COLO829 (cell line): ENCODE data around the gene RUVBL1.

Experiments
- DNase-seq: peaks from one replicate; pipeline ENCODE4 v3.0.0; 2012; ENCODE audit warnings: low spot score

RUVBL1 gene

DNA sequence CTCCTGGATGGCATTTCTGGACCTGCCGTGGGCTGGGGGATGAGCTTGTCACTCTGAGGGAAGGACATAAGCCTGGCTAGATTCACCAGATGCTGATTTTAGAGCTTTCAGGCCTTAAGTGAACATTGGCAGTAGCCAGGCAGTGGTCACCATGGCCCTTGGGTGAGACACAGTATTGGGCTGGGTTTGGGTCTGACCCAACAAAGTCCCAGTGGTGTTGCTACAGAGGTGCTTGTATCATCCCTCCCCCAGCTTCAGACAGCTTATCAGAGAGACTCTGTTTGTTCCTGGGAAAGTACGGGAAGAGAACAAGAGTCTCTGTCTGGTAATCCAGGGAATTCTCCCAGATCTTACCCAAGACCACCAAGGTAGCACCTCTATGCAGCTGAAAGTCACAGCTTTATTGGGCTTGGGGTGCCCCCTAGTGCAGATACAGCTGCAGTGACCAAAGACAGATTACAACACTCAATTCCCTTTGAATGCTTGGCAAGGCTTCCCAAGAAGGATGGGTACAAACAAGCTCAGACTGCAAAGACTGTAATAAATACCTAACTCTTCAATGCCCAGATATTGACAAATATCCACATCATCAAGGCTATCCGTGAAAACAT, 9.8 kb upstream of the RUVBL1 start:
- no peak for DNase-seq

DNA sequence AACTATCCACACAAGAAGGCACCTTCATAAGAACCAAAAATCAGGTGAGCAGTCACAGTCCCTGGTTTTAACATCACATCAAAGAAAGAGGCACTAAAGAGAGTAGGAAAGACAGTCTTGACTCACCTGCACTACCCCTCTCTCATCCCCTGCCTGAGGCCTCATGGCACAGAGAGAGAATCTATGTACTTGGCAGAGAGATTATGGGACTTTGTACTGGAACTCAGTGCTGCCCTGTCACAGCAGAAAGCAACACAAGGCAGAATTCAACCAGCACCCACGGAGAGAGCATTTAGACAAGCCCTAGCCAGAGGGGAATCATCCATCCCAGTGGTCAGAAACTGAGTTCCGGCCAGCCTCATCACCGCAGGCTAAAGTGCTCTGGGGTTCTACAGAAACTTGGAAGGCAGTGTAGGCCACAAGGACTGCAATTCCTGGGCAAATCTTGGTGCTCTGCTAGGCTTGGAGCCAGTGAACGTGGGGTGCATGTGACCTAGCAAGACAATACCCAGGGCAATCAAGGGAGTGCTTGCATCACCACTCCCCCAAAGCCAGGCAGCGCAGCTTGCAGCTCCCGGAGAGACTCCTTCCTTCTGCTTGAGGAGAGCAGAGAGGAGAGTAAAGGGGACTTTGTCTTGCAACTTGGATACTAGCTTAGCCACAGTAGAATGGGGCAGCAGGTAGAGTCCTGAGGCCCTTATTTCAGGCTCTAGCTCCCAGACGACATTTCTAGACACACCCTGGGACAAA, 8.5 kb upstream of the RUVBL1 start:
- no peak for DNase-seq

DNA sequence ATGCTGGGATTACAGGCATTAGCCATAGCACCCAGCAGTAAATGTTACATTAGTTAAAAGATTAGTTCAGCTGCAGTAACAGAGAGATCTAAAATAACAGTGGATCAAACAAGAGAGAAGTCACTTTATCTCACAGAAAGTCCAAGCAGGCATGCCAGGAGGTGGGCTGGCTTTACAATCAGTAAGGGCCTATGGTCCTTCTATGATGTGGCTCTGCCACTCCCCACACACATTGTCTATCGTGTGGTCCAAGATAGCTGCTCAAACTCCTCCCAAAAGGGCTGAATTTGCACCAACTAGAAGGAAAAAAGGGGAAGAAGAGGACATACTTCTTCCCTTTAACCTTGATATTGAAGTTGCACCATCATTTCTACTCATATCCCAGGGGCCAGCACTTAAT, 4.6 kb upstream of the RUVBL1 start:
- DNase-seq = no peak

GRCh38 chr3:128127236-128127635, 3.6 kb upstream of the RUVBL1 start:
- DNase-seq = no peak

DNA sequence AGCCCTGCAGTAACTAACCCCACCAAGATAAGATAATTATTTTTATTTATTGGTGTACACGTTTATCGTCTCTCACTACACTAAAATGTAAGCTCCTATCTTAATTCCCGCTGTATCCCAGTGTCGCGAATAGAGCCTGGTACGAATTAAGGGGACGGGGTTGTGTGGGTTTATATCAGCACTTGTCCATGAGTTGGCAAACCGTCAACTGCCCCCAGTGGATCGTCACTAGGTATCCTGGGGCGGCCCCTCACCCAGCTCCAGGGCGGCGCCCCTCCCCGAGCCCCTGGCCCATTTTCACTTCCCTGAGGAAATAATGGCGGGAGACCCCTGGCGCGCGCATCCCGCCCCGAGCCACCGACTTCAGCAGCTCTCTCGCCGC, 465 bp downstream of the RUVBL1 start:
- DNase-seq = no peak

DNA sequence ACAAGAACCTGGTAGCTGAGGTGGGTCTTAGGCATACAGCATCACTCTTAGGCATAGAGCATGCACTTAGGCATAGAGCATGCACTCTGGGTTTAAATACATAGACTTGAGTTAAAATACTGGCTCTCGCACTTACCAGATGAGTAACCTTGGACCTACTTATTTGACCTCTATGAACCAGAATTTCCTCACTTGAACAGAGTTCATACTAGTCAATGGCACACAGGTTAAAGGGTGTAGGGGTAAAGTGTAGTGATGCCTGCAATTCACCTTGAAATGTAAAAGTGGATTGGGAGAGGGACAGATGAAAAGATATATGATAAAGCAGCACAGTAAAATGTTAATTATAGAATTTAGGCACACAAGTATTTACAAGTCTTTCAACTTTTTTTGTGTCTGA, 1.6 kb downstream of the RUVBL1 start:
- DNase-seq = no peak

GRCh38 chr3:128113817-128114794, 9.5 kb downstream of the RUVBL1 start:
- no peak for DNase-seq

GRCh38 chr3:128112357-128112968, 11.1 kb downstream of the RUVBL1 start:
- DNase-seq = peak; percentile 63

DNA sequence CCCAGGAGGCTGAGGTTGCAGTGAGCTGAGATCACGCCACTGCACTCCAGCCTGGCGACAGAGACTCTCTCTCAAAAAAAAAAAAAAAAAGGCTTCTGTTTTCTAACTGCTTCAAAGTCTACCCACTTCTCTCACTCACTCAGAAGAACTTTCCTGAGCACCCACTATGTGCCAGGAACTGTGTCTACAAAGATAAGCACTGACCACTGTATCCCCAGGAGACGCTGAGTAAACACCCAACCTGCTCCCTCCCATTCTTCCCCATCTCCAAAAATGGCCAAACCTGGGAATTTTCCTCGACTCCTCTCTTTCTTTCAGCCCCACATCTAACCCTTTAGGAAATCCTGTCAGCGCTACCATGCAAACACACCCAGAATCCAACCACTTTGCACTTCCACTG, 12.5 kb downstream of the RUVBL1 start:
- DNase-seq = no peak

GRCh38 chr3:128107834-128108233, 15.8 kb downstream of the RUVBL1 start:
- no peak for DNase-seq

DNA sequence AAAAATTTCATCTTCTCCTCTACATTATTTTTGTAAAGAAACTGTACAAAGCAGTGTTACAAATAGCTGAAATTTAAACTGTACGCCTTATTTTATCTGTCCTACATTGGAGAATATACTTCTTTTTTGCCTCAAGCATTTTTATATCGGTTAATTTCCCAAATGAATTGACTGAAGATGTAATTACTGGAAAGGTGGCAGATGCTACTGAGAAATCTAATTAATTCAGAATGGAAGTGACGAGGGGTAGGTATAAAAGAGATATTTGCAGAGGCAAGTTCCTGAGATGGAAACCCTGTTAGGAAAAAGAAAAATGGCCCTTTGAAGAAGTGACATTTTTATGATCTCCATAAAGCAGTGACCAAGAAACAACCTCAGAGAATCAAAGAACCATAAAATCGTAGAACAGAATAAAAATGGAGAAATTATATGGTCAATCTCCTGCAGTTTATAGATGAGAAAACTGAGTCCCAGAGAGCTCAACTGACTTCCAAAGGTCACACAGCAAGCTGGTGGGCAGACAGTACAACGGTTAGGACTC, 20.4 kb downstream of the RUVBL1 start:
- no peak for DNase-seq

DNA sequence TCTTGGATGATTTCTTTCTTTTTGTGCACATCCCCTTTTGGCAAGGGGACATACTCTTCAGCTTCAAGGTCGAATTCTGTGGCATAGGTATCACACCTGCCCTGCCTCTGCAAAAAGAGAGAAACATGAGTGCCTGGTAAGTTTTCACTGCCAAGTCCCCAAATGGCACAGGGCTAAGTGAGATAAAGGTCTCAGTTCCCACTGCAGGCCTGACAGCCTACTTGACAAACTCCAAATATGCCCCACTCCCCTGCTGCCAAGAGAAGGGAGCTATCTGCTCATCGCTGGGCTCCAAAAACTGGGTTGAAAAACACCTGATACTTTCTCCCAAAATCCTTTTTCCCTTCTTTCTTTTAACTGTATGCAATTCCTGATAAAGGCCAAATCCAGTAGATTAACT, 23.0 kb downstream of the RUVBL1 start:
- no peak for DNase-seq

GRCh38 chr3:128100161-128100560, 23.5 kb downstream of the RUVBL1 start:
- no peak for DNase-seq

- DNase-seq = no peak
These were observed 25.4 kb downstream of the RUVBL1 start for GRCh38 chr3:128098234-128098633.

- peak; percentile 76 for DNase-seq
These were observed 28.3 kb downstream of the RUVBL1 start for GRCh38 chr3:128095222-128095703.

DNA sequence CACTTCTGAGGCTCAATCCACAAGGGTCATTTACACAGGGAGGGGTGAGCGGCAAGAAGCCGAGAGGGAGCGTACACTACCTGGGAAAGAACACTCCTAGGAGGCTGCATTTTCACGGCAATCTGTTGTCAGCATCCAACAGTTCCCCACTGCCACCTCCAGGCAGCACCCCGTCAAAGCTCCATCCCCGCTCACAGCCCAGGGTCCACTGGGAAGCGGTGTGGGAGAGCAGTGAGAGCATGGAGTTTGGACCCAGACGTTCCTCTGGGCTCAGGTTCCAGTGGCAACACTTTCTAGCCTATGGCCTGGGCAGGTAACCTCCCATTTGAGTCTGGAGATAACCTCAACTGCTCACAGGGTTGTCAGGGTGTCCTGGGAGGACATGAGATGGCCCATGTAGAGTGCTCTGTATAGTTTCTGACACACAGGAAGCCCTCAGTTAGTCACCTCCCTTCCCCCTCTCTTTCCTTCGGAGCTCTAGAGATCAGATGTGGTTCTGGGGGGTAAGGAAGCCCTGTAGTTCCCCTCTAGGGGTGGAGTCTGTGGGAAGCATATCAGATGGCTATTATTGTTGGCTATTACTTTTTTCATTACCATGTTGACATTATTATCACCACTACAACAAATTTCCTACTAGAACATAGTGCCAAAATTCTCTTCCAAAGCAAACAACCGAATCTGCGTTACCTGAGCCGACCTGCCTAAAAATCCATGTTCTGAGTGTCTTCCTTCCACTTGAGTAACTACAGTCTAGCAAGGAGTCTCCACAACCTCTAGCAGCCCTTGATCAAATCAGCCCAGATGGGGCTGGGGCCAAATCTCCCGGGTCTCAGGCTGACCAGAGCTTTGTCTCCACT, 29.1 kb downstream of the RUVBL1 start:
- no peak for DNase-seq

DNA sequence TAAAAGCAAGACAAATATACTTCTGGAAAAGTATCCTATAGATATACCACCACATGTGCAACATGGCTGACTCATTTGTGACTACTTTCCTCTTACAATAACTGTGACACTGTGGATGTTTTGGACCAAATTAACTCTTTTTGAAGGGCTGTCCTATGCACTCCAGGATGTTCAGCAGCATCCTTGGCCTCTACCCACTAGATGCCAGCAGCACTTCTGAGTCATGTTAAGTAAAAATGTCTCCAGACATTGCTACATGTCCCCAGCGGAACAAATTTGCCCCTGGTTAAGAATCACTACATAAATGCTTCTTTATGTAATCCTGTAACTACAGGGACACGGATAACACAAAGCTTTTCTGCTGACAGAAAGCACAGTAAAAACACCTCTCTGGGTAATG, 32.0 kb downstream of the RUVBL1 start:
- no peak for DNase-seq

DNA sequence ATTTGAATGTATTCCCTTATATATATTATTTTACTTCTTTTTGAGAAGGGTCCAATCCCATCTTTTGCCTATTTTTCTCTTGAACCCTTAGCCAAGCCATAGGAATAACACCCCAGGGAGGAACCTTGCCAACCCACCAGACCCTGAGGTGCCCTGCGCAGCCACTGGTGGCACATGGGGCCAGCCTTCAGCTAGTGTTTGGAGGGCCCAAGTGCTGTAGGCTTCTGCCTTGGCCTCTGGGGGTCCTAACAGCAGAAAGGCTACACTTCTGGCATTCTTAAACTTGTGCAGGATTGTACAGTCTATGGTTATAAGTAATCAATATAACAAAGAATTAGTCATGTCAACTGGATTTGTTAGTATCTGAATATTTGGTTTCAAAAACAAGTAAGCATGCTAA, 34.5 kb downstream of the RUVBL1 start:
- no peak for DNase-seq

- peak; percentile 25 for DNase-seq
These were observed 39.0 kb downstream of the RUVBL1 start for GRCh38 chr3:128084675-128085021.

DNA sequence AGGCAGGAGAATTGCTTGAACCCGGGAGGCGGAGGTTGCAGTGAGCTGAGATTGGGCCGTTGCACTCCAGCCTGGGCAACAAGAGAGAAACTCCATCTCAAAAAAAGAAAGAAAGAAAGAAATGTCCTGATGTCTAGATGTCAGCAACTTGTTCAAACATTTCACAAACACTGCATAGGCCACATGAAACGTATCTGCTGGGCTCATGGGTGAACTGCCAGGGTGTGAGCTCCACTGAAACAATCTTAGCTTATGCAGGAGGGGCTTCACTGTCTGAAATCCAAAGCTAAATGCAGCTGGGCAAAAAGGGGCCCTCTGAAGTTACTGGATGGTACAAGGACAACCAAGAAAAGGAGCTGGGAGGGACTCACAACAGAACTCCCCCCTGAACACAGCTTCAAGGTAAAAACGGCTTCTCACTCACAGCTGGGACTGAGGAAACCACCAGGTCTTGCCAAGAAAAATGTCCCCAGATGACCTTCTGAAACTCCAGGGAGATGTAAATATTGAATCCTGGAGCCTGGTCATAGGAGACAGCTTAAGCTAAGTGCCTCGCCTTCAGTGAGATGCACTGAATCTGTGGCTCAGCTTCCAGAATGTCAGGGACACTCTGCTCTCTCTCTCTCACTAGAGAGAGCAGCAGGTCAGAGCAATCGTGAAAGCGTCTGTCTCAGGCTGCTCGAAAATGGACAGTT, 39.5 kb downstream of the RUVBL1 start:
- no peak for DNase-seq
